ENCODE data around the gene THBS1. TPM values are rescaled to one million over a fixed set of nuclear protein-coding genes. Genes with fewer than 3 reads are reported as not detected.
A peak's percentile ranks its signal among the peaks of the same experiment; 100 is the strongest.

THBS1 gene
- total RNA-seq, 1 donor from 2014 or later: 513 TPM

GRCh38 chr15:39579487-39580116 is 1.3 kb upstream of the THBS1 start:
- H3K36me3 ChIP-seq: peaks cover 0 to 20% of the 10 kb centered on the region in 2 donors
- intact Hi-C loops (cut with DNase I): loop anchor here (2.0 to 10.0 kb wide), 4 partner anchors 85 to 765 kb away; no protein-coding TSS in a partner anchor
- H3K9me3 ChIP-seq: no peaks in the 10 kb centered on the region
- no peak for DNase-seq (ENCODE audit: extremely low spot score in 2 of 2)
- TF ChIP-seq POLR2AphosphoS5 (IDR thresholded peaks at IDR 0.05; ENCODE audit: insufficient read depth in 1 of 2, low read depth in 1 of 2): peak in 1 of 2 donors; percentile 72
- no peak for TF ChIP-seq POLR2A (IDR thresholded peaks at IDR 0.05)
- peaks cover 53% of the 10 kb centered on the region for H3K4me1 ChIP-seq
- H3K4me3 ChIP-seq: peak overlapping the region; percentile 53 to 80
- no peaks in the 10 kb centered on the region for H3K27me3 ChIP-seq
- peak overlapping the region; percentile 87 for H3K27ac ChIP-seq

DNA sequence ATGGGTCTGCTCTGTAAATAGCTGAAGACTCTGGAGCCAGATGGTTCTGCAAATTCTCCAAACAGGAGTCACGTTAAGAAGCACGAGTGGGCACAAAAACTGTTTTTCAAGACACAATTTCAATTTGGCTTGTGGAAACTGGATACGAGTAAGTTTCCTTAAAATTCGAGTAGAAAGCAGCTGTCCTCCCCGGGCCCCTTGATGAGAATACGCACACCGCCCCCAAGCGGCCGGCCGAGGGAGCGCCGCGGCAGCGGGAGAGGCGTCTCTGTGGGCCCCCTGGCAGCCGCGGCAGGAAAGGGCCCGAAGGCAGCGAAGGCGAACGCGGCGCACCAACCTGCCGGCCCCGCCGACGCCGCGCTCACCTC is 778 bp upstream of the THBS1 start:
- H3K9me3 ChIP-seq: no peaks in the 10 kb centered on the region
- peaks cover 0 to 25% of the 10 kb centered on the region in 2 donors for H3K36me3 ChIP-seq
- H3K27me3 ChIP-seq: no peaks in the 10 kb centered on the region
- no peak for DNase-seq (ENCODE audit: extremely low spot score in 2 of 2)
- intact Hi-C loops (cut with DNase I): loop anchor here (2.0 to 10.0 kb wide), 3 partner anchors 107 to 765 kb away; no protein-coding TSS in a partner anchor
- H3K4me1 ChIP-seq: peaks cover 58% of the 10 kb centered on the region
- peak overlapping the region; percentile 87 for H3K27ac ChIP-seq
- peak overlapping the region; percentile 53 to 80 for H3K4me3 ChIP-seq
- no peak for TF ChIP-seq POLR2A (IDR thresholded peaks at IDR 0.05)
- TF ChIP-seq POLR2AphosphoS5 (IDR thresholded peaks at IDR 0.05; ENCODE audit: insufficient read depth in 1 of 2, low read depth in 1 of 2): peak in 1 of 2 donors; percentile 44
- TF ChIP-seq, protein P1, sequence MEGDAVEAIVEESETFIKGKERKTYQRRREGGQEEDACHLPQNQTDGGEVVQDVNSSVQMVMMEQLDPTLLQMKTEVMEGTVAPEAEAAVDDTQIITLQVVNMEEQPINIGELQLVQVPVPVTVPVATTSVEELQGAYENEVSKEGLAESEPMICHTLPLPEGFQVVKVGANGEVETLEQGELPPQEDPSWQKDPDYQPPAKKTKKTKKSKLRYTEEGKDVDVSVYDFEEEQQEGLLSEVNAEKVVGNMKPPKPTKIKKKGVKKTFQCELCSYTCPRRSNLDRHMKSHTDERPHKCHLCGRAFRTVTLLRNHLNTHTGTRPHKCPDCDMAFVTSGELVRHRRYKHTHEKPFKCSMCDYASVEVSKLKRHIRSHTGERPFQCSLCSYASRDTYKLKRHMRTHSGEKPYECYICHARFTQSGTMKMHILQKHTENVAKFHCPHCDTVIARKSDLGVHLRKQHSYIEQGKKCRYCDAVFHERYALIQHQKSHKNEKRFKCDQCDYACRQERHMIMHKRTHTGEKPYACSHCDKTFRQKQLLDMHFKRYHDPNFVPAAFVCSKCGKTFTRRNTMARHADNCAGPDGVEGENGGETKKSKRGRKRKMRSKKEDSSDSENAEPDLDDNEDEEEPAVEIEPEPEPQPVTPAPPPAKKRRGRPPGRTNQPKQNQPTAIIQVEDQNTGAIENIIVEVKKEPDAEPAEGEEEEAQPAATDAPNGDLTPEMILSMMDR (IDR thresholded peaks at IDR 0.05): peak; percentile 83 to 99 (median 90)

GRCh38 chr15:39581242-39581792 is 438 bp downstream of the THBS1 start:
- intact Hi-C loops (cut with DNase I): loop anchor here (2.0 to 10.0 kb wide), 3 partner anchors 109 to 767 kb away; no protein-coding TSS in a partner anchor
- Histone ChIP-seq H3K27me3 (no peaks in the 10 kb centered on the region), H3K4me3 (peak overlapping the region; percentile 53 to 80), H3K36me3 (peaks cover 0 to 37% of the 10 kb centered on the region in 2 donors), H3K27ac (peak overlapping the region; percentile 87), H3K9me3 (no peaks in the 10 kb centered on the region), H3K4me1 (peaks cover 69% of the 10 kb centered on the region)
- TF ChIP-seq POLR2AphosphoS5 (IDR thresholded peaks at IDR 0.05; ENCODE audit: insufficient read depth in 1 of 2, low read depth in 1 of 2): peak in 1 of 2 donors; percentile 40
- TF ChIP-seq, protein P1 (IDR thresholded peaks at IDR 0.05): no peak
- no peak for DNase-seq (ENCODE audit: extremely low spot score in 2 of 2)

DNA sequence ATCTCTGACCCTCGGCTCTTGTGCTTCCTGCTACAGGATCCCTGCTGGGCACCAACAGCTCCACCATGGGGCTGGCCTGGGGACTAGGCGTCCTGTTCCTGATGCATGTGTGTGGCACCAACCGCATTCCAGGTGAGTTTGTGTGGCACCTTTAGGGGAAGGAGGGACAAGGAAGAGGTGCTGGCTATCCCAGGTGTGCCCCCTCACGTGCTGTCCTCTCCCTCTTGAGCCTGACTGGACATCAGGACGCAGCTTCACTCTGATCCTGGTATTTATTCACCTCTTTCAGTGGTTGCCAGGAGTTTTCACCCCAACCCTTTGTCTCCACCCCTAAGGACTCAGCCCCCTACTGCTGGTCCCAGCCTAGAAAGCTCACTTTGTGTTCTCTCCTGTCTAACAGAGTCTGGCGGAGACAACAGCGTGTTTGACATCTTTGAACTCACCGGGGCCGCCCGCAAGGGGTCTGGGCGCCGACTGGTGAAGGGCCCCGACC is 960 bp downstream of the THBS1 start:
- intact Hi-C loops (cut with DNase I): loop anchor here (2.0 to 10.0 kb wide), 3 partner anchors 109 to 767 kb away; no protein-coding TSS in a partner anchor

More for the DNA sequence above, 960 bp downstream of the THBS1 start:
- Histone ChIP-seq H3K27ac (peak overlapping the region; percentile 87), H3K9me3 (no peaks in the 10 kb centered on the region), H3K27me3 (no peaks in the 10 kb centered on the region), H3K36me3 (peaks cover 0 to 42% of the 10 kb centered on the region in 2 donors), H3K4me3 (peak overlapping the region; percentile 53 to 80), H3K4me1 (peaks cover 69% of the 10 kb centered on the region)
- DNase-seq (ENCODE audit: extremely low spot score in 2 of 2): no peak
- TF ChIP-seq, protein P1 (IDR thresholded peaks at IDR 0.05): no peak
- no peak for TF ChIP-seq POLR2A (IDR thresholded peaks at IDR 0.05)
- TF ChIP-seq POLR2AphosphoS5 (IDR thresholded peaks at IDR 0.05; ENCODE audit: insufficient read depth in 1 of 2, low read depth in 1 of 2): no peak

All from vagina (tissue), 2 donors.